ENCODE measurements around the gene SLC36A1.

The SLC36A1 gene

DNA sequence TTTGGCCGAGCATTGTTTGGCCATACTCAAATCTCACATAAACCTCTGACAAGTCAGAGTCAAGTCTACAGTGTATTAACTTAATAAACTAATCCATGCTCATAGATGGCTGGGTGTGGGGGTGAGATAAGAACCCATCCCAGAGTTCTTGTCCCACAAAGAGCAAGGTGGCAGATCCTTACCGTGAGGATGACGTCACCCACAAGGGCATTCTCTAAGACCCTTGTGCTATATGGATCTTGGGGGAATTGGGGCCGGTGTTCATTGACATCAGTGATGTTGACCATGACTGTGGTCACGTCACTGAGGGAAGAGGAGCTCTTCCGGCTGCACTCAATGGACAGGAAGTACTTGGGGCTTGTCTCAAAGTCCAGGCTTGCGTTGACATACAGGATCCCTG lies 81.6 kb downstream of the SLC36A1 start:
- ATAC-seq = no peak
- TF ChIP-seq, protein P1, sequence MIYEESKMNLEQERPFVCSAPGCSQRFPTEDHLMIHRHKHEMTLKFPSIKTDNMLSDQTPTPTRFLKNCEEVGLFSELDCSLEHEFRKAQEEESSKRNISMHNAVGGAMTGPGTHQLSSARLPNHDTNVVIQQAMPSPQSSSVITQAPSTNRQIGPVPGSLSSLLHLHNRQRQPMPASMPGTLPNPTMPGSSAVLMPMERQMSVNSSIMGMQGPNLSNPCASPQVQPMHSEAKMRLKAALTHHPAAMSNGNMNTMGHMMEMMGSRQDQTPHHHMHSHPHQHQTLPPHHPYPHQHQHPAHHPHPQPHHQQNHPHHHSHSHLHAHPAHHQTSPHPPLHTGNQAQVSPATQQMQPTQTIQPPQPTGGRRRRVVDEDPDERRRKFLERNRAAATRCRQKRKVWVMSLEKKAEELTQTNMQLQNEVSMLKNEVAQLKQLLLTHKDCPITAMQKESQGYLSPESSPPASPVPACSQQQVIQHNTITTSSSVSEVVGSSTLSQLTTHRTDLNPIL (CRISPR knock-in tag; IDR thresholded peaks at IDR 0.05; ENCODE audit: low read depth) = no peak
- no peak for TF ChIP-seq TCF4 (CRISPR knock-in tag; IDR thresholded peaks at IDR 0.05; ENCODE audit: borderline replicate concordance)
- TF ChIP-seq ISL1 (CRISPR knock-in tag; IDR thresholded peaks at IDR 0.05) = no peak
- no peak for TF ChIP-seq TSHZ2 (CRISPR knock-in tag; IDR thresholded peaks at IDR 0.05)
- TF ChIP-seq PATZ1 (CRISPR knock-in tag; IDR thresholded peaks at IDR 0.05; ENCODE audit: borderline replicate concordance) = no peak

DNA sequence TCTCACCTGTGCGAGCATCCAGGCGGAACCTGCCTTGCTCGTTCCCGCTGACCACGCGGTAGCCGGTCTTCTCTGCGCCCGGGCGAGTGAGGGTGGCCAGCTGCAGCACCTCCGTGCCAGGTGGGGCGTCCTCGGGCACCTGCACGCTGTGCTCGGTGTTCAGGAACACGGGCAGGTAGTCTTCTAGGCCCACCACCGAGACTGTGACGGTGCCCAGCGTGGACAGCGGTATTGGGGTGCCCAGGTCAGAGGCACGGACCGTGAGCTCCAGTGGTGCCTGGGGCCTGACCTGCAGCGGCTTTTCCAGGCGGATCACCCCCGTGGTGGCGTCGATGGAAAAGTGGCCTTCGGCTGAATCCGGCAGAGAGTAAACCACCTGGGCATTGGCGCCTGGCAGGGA lies 84.2 kb downstream of the SLC36A1 start:
- TF ChIP-seq ZNF8 (CRISPR knock-in tag; IDR thresholded peaks at IDR 0.05) (no peak), GLIS3 (CRISPR knock-in tag; IDR thresholded peaks at IDR 0.05) (no peak), RARB (CRISPR knock-in tag; IDR thresholded peaks at IDR 0.05) (no peak), CSDC2 (CRISPR knock-in tag; IDR thresholded peaks at IDR 0.05) (no peak), BACH2 (CRISPR knock-in tag; IDR thresholded peaks at IDR 0.05; ENCODE audit: borderline replicate concordance) (no peak), ZNF70 (CRISPR knock-in tag; IDR thresholded peaks at IDR 0.05) (no peak), PPARA (CRISPR knock-in tag; IDR thresholded peaks at IDR 0.05; ENCODE audit: borderline replicate concordance) (no peak), ISL1 (CRISPR knock-in tag; IDR thresholded peaks at IDR 0.05) (no peak), TSHZ2 (CRISPR knock-in tag; IDR thresholded peaks at IDR 0.05) (no peak), ZNF565 (CRISPR knock-in tag; conservative IDR thresholded peaks at IDR 0.05; ENCODE audit: low read depth) (no peak), ZFP3 (CRISPR knock-in tag; IDR thresholded peaks at IDR 0.05) (no peak), ARNTL (CRISPR knock-in tag; IDR thresholded peaks at IDR 0.05; ENCODE audit: borderline replicate concordance, low read depth) (no peak), PATZ1 (CRISPR knock-in tag; IDR thresholded peaks at IDR 0.05; ENCODE audit: borderline replicate concordance) (no peak), TOX (CRISPR knock-in tag; IDR thresholded peaks at IDR 0.05; ENCODE audit: borderline replicate concordance) (no peak), TCF4 (CRISPR knock-in tag; IDR thresholded peaks at IDR 0.05; ENCODE audit: borderline replicate concordance) (no peak), ESRRG (CRISPR knock-in tag; IDR thresholded peaks at IDR 0.05) (no peak)
- TF ChIP-seq, protein P2, sequence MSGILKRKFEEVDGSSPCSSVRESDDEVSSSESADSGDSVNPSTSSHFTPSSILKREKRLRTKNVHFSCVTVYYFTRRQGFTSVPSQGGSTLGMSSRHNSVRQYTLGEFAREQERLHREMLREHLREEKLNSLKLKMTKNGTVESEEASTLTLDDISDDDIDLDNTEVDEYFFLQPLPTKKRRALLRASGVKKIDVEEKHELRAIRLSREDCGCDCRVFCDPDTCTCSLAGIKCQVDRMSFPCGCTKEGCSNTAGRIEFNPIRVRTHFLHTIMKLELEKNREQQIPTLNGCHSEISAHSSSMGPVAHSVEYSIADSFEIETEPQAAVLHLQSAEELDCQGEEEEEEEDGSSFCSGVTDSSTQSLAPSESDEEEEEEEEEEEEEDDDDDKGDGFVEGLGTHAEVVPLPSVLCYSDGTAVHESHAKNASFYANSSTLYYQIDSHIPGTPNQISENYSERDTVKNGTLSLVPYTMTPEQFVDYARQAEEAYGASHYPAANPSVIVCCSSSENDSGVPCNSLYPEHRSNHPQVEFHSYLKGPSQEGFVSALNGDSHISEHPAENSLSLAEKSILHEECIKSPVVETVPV (CRISPR knock-in tag; IDR thresholded peaks at IDR 0.05) = no peak
- TF ChIP-seq, protein P1 (CRISPR knock-in tag; IDR thresholded peaks at IDR 0.05; ENCODE audit: low read depth) = no peak
- TF ChIP-seq, protein P3, sequence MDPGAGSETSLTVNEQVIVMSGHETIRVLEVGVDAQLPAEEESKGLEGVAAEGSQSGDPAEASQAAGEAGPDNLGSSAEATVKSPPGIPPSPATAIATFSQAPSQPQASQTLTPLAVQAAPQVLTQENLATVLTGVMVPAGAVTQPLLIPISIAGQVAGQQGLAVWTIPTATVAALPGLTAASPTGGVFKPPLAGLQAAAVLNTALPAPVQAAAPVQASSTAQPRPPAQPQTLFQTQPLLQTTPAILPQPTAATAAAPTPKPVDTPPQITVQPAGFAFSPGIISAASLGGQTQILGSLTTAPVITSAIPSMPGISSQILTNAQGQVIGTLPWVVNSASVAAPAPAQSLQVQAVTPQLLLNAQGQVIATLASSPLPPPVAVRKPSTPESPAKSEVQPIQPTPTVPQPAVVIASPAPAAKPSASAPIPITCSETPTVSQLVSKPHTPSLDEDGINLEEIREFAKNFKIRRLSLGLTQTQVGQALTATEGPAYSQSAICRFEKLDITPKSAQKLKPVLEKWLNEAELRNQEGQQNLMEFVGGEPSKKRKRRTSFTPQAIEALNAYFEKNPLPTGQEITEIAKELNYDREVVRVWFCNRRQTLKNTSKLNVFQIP (CRISPR knock-in tag; IDR thresholded peaks at IDR 0.05; ENCODE audit: borderline replicate concordance, low read depth) = no peak
- no peak for ATAC-seq
